HG02885 (cell line): ENCODE data around the gene PPP2R2D.
"Not testable (repeated sequence)": the region's sequence is repeated elsewhere in the genome, so short reads cannot be mapped to it uniquely, and the experiment has no call there.

Experiments used
- ATAC-seq: cut with Tn5 transposase; IDR thresholded peaks from one replicate; pipeline ENCODE4 v1.9.1; 2021; ENCODE audit warnings: mild to moderate bottlenecking; ENCODE audit not compliant: unreplicated experiment, poor library complexity

Gene PPP2R2D

GRCh38 chr10:131902691-131903090, 1.9 kb downstream of the PPP2R2D start:
- no peak for ATAC-seq

- ATAC-seq, result no peak
These were observed 4.4 kb downstream of the PPP2R2D start for GRCh38 chr10:131905267-131905571.

GRCh38 chr10:131905603-131906268, 4.9 kb downstream of the PPP2R2D start:
- no peak for ATAC-seq

- no peak for ATAC-seq
These were observed 5.4 kb downstream of the PPP2R2D start for GRCh38 chr10:131906269-131906639.

GRCh38 chr10:131907679-131908078, 6.9 kb downstream of the PPP2R2D start:
- no peak for ATAC-seq

GRCh38 chr10:131908151-131908550, 7.3 kb downstream of the PPP2R2D start:
- no peak for ATAC-seq

GRCh38 chr10:131909014-131909808, 8.4 kb downstream of the PPP2R2D start:
- ATAC-seq, result no peak

- ATAC-seq, result no peak
These were observed 9.1 kb downstream of the PPP2R2D start for GRCh38 chr10:131909929-131910328.

- ATAC-seq, result no peak
These were observed 10.0 kb downstream of the PPP2R2D start for GRCh38 chr10:131910663-131911314.

GRCh38 chr10:131911451-131911850, 10.6 kb downstream of the PPP2R2D start:
- ATAC-seq, result no peak

- no peak for ATAC-seq
These were observed 11.8 kb downstream of the PPP2R2D start for GRCh38 chr10:131912620-131913019.

GRCh38 chr10:131915484-131915883, 14.7 kb downstream of the PPP2R2D start:
- no peak for ATAC-seq

GRCh38 chr10:131915990-131916766, 15.4 kb downstream of the PPP2R2D start:
- no peak for ATAC-seq

- ATAC-seq, result not testable (repeated sequence)
These were observed 16.0 kb downstream of the PPP2R2D start for GRCh38 chr10:131916767-131917160.

GRCh38 chr10:131917496-131917895, 16.7 kb downstream of the PPP2R2D start:
- not testable (repeated sequence) for ATAC-seq

GRCh38 chr10:131919461-131919860, 18.7 kb downstream of the PPP2R2D start:
- ATAC-seq, result not testable (repeated sequence)

GRCh38 chr10:131920151-131920550, 19.3 kb downstream of the PPP2R2D start:
- no peak for ATAC-seq

GRCh38 chr10:131920693-131921092, 19.9 kb downstream of the PPP2R2D start:
- no peak for ATAC-seq

GRCh38 chr10:131921184-131921583, 20.4 kb downstream of the PPP2R2D start:
- ATAC-seq, result peak; percentile 74

GRCh38 chr10:131923038-131923756, 22.4 kb downstream of the PPP2R2D start:
- no peak for ATAC-seq
